ENCODE results near the gene GDF2. TPM values are rescaled to one million over a fixed set of nuclear protein-coding genes. Genes with fewer than 3 reads are reported as not detected.

The GDF2 gene
- total RNA-seq, 1 donor from 2014 or later = not detected

DNA sequence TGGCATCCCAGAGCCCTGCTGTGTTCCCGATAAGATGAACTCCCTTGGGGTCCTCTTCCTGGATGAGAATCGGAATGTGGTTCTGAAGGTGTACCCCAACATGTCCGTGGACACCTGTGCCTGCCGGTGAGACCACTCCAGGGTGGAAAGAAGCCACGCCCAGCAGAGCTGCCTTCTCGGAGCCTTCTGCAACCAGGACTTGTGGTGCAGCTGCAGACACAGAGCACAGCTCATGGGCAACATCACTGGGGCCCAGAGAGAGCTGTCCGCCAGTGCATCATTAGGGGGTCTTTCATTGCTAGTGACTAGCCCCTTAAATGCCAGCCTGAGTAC lies 9.6 kb upstream of the GDF2 start:
- H3K4me1 Mint-ChIP-seq (ENCODE audit: low read depth, unreplicated experiment) = no peaks in the 10 kb centered on the region
- no peaks in the 10 kb centered on the region for H3K36me3 Mint-ChIP-seq (ENCODE audit: unreplicated experiment)
- DNase-seq = no peak
- H3K27me3 Mint-ChIP-seq (ENCODE audit: unreplicated experiment) = peaks cover 2% of the 10 kb centered on the region
- H3K4me3 Mint-ChIP-seq (ENCODE audit: unreplicated experiment) = no peak overlapping the region
- H3K27ac Mint-ChIP-seq (ENCODE audit: unreplicated experiment) = no peak overlapping the region
- no peaks in the 10 kb centered on the region for H3K9me3 Mint-ChIP-seq (ENCODE audit: unreplicated experiment)
- TF ChIP-seq CTCF (IDR thresholded peaks at IDR 0.05; ENCODE audit: partially characterized antibody, unreplicated experiment) = no peak

DNA sequence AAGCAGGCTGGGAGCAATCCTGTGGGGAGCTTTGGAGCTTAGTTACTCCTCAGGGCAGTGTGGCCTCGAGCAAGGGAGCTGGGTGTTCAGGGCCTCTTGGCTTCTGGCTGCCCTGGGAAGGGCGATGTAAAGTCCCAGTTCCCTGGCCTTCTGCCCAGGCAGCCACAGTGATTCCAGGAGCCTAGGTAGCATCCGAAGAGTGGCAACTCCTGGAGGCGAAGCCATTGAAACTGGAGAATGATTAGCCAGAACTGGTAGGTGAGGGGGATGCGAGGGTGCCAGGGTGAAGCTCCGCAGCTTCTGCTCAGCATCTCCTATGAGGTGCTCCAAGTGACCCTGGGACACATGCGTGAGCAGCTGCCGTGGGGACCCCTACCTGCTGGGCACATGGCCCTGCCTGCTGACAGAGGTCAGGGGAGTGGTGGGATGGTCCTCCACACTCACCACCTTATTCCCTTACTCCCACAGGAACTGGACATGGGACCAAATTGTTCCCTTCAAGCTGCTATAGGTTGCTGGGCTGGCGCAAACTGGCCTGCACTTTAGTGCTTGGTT lies 7.8 kb upstream of the GDF2 start:
- TF ChIP-seq CTCF (IDR thresholded peaks at IDR 0.05; ENCODE audit: partially characterized antibody, unreplicated experiment) = no peak
- H3K4me3 Mint-ChIP-seq (ENCODE audit: unreplicated experiment) = no peak overlapping the region
- DNase-seq = no peak
- no peaks in the 10 kb centered on the region for H3K36me3 Mint-ChIP-seq (ENCODE audit: unreplicated experiment)
- H3K27ac Mint-ChIP-seq (ENCODE audit: unreplicated experiment) = no peak overlapping the region
- H3K4me1 Mint-ChIP-seq (ENCODE audit: low read depth, unreplicated experiment) = no peaks in the 10 kb centered on the region
- H3K27me3 Mint-ChIP-seq (ENCODE audit: unreplicated experiment) = peaks cover 2% of the 10 kb centered on the region
- H3K9me3 Mint-ChIP-seq (ENCODE audit: unreplicated experiment) = no peaks in the 10 kb centered on the region

- no peaks in the 10 kb centered on the region for H3K9me3 Mint-ChIP-seq (ENCODE audit: unreplicated experiment)
- no peak overlapping the region for H3K4me3 Mint-ChIP-seq (ENCODE audit: unreplicated experiment)
- H3K27ac Mint-ChIP-seq (ENCODE audit: unreplicated experiment) = no peak overlapping the region
- H3K36me3 Mint-ChIP-seq (ENCODE audit: unreplicated experiment) = no peaks in the 10 kb centered on the region
- TF ChIP-seq CTCF (IDR thresholded peaks at IDR 0.05; ENCODE audit: partially characterized antibody, unreplicated experiment) = no peak
- H3K4me1 Mint-ChIP-seq (ENCODE audit: low read depth, unreplicated experiment) = no peaks in the 10 kb centered on the region
- no peak for DNase-seq
- peaks cover 2% of the 10 kb centered on the region for H3K27me3 Mint-ChIP-seq (ENCODE audit: unreplicated experiment)
These were observed 6.8 kb upstream of the GDF2 start for GRCh38 chr10:47315421-47315820.

GRCh38 chr10:47316131-47316530 lies 6.1 kb upstream of the GDF2 start:
- Mint-ChIP-seq H3K27ac (ENCODE audit: unreplicated experiment) (no peak overlapping the region), H3K4me3 (ENCODE audit: unreplicated experiment) (no peak overlapping the region), H3K36me3 (ENCODE audit: unreplicated experiment) (no peaks in the 10 kb centered on the region), H3K27me3 (ENCODE audit: unreplicated experiment) (peaks cover 4% of the 10 kb centered on the region), H3K9me3 (ENCODE audit: unreplicated experiment) (no peaks in the 10 kb centered on the region), H3K4me1 (ENCODE audit: low read depth, unreplicated experiment) (peaks cover 3% of the 10 kb centered on the region)
- no peak for TF ChIP-seq CTCF (IDR thresholded peaks at IDR 0.05; ENCODE audit: partially characterized antibody, unreplicated experiment)
- DNase-seq = no peak

- H3K27ac Mint-ChIP-seq (ENCODE audit: unreplicated experiment) = no peak overlapping the region
- H3K4me3 Mint-ChIP-seq (ENCODE audit: unreplicated experiment) = no peak overlapping the region
These were observed 5.0 kb upstream of the GDF2 start for GRCh38 chr10:47317251-47317650.

More at GRCh38 chr10:47317251-47317650, 5.0 kb upstream of the GDF2 start:
- no peak for TF ChIP-seq CTCF (IDR thresholded peaks at IDR 0.05; ENCODE audit: partially characterized antibody, unreplicated experiment)
- no peak for DNase-seq
- Mint-ChIP-seq H3K27me3 (ENCODE audit: unreplicated experiment) (peaks cover 4% of the 10 kb centered on the region), H3K36me3 (ENCODE audit: unreplicated experiment) (no peaks in the 10 kb centered on the region), H3K4me1 (ENCODE audit: low read depth, unreplicated experiment) (peaks cover 5% of the 10 kb centered on the region), H3K9me3 (ENCODE audit: unreplicated experiment) (no peaks in the 10 kb centered on the region)

Data from glutamatergic neuron (in vitro differentiated cells).